Measurements from ENCODE around the gene NFIC. TPM values are rescaled to one million over a fixed set of nuclear protein-coding genes. Genes with fewer than 3 reads are reported as not detected.

The NFIC gene
- polyA plus RNA-seq, 1 donor from 2014 or later = 0.24 TPM

GRCh38 chr19:3408996-3409345, 42.6 kb downstream of the NFIC start:
- TF ChIP-seq TAF1 (IDR thresholded peaks at IDR 0.05; ENCODE audit: low read depth) (no peak), CTCF (IDR thresholded peaks at IDR 0.05; ENCODE audit: poor library complexity, severe bottlenecking) (no peak), REST (IDR thresholded peaks at IDR 0.05; ENCODE audit: borderline replicate concordance) (no peak), POLR2AphosphoS5 (IDR thresholded peaks at IDR 0.05) (no peak), SMC3 (conservative IDR thresholded peaks at IDR 0.05; ENCODE audit: poor library complexity) (no peak), EP300 (conservative IDR thresholded peaks at IDR 0.05; ENCODE audit: poor library complexity, severe bottlenecking) (no peak), RAD21 (conservative IDR thresholded peaks at IDR 0.05) (no peak), MXI1 (conservative IDR thresholded peaks at IDR 0.05; ENCODE audit: poor library complexity, severe bottlenecking) (no peak), EZH2 (IDR thresholded peaks at IDR 0.05; ENCODE audit: borderline replicate concordance, insufficient read depth, low read length, poor library complexity, severe bottlenecking) (no peak)
- Histone ChIP-seq H3K9me2 (ENCODE audit: insufficient read depth, low read length) (no peaks in the 10 kb centered on the region), H4K20me1 (ENCODE audit: insufficient read depth) (no peaks in the 10 kb centered on the region), H3K27me3 (ENCODE audit: insufficient read depth, low read depth, low read length) (no peaks in the 10 kb centered on the region), H3K9me3 (ENCODE audit: low read length) (no peaks in the 10 kb centered on the region), H3F3A (ENCODE audit: insufficient read depth, low read length, poor library complexity, severe bottlenecking) (no peaks in the 10 kb centered on the region), H3K79me2 (replicated peaks; ENCODE audit: insufficient read depth, low read length) (no peaks in the 10 kb centered on the region), H2AFZ (ENCODE audit: low read depth, low read length) (no peak overlapping the region), H3K4me2 (ENCODE audit: low read length) (no peak overlapping the region), H3K4me3 (ENCODE audit: low read length) (no peak overlapping the region), H3K36me3 (ENCODE audit: insufficient read depth, low read length) (no peaks in the 10 kb centered on the region), H3K27ac (ENCODE audit: low read length) (no peak overlapping the region), H3K9ac (ENCODE audit: low read length) (no peak overlapping the region)

GRCh38 chr19:3409346-3410064, 43.1 kb downstream of the NFIC start:
- Histone ChIP-seq H3K27me3 (ENCODE audit: insufficient read depth, low read depth, low read length) (no peaks in the 10 kb centered on the region), H3K27ac (ENCODE audit: low read length) (no peak overlapping the region), H3K9me2 (ENCODE audit: insufficient read depth, low read length) (no peaks in the 10 kb centered on the region), H2AFZ (ENCODE audit: low read depth, low read length) (no peak overlapping the region), H3K36me3 (ENCODE audit: insufficient read depth, low read length) (no peaks in the 10 kb centered on the region), H3F3A (ENCODE audit: insufficient read depth, low read length, poor library complexity, severe bottlenecking) (no peaks in the 10 kb centered on the region), H3K9ac (ENCODE audit: low read length) (no peak overlapping the region), H3K79me2 (replicated peaks; ENCODE audit: insufficient read depth, low read length) (no peaks in the 10 kb centered on the region), H3K4me3 (ENCODE audit: low read length) (no peak overlapping the region), H3K4me2 (ENCODE audit: low read length) (no peak overlapping the region), H4K20me1 (ENCODE audit: insufficient read depth) (no peaks in the 10 kb centered on the region), H3K9me3 (ENCODE audit: low read length) (no peaks in the 10 kb centered on the region)
- TF ChIP-seq CTCF (IDR thresholded peaks at IDR 0.05; ENCODE audit: poor library complexity, severe bottlenecking) = no peak
- no peak for TF ChIP-seq REST (IDR thresholded peaks at IDR 0.05; ENCODE audit: borderline replicate concordance)
- TF ChIP-seq EZH2 (IDR thresholded peaks at IDR 0.05; ENCODE audit: borderline replicate concordance, insufficient read depth, low read length, poor library complexity, severe bottlenecking) = no peak
